Stimulated activated CD4-positive, alpha-beta T cell treated with anti-CD3 and anti-CD28 coated beads, TNF-alpha, amount 100 ng/mL, for 48 hours (primary cell): ENCODE results near the gene AMN.

ENCODE experiments used
- DNase-seq, 3 donors: peaks; one replicate each; pipeline ENCODE4 v3.0.0-alpha.2; 2020; ENCODE audit warnings: low read depth in 3 of 3

AMN gene

DNA sequence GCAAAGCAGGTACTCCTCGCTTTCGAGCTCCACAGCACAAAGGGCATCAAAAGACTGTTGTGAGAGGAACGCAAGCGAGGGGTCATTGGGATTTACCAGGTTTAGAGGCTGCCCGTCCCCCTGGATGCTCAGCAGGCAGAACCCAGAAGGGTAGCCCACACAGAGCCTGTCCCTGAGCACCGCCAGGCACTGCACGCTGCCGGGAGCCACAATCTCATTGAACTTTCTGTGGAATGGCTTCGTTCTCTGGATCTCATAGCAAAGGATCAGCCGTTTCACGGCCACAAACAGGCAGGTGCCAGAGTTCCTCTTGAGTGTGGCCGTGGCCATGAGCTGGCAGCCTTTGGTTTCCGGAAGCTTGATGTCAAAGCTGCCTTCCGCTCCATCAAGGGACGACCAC is 21.5 kb downstream of the AMN start:
- DNase-seq = no peak

DNA sequence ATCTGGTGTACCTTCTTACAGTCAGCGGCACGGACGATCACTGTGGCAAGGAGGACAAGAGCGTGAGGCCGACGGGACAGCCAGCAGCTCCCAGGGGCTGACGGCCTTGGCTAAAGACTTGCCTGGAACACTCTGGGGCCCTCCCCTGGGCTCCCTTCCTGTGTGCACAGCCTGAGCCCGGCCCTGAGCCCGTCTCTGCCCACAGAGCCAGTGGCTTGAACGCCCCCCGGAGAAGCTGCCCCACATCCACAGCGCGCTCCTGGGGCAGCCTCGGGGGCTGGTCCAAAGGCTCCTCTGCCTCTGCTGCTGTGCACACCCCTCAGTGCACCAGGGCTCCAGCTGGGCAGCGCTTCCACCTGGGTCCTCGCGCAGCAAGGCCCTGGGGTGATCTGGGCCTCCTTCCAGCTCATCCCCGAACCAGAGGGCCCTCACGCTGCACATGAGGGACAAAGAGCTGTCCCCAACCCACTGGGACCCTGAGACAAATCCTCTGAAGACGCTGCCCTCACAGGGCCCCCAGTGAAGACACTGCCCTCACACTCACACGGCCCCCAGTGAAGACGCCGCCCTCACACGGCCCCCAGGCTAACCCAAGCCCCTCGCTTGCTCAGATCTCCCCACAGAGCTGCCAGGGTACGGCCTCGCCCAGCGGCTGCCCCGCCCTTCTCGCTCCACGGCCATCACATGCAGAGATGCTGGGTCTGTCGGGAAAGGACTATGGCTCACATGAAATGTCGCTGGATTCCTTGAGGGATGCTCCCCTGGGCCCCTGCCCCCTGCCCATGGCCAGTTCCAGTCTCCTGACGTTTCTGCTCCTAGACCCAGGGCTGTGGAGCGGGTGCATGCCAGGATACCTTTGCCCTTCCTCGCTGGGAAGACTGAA is 22.2 kb downstream of the AMN start:
- no peak for DNase-seq

DNA sequence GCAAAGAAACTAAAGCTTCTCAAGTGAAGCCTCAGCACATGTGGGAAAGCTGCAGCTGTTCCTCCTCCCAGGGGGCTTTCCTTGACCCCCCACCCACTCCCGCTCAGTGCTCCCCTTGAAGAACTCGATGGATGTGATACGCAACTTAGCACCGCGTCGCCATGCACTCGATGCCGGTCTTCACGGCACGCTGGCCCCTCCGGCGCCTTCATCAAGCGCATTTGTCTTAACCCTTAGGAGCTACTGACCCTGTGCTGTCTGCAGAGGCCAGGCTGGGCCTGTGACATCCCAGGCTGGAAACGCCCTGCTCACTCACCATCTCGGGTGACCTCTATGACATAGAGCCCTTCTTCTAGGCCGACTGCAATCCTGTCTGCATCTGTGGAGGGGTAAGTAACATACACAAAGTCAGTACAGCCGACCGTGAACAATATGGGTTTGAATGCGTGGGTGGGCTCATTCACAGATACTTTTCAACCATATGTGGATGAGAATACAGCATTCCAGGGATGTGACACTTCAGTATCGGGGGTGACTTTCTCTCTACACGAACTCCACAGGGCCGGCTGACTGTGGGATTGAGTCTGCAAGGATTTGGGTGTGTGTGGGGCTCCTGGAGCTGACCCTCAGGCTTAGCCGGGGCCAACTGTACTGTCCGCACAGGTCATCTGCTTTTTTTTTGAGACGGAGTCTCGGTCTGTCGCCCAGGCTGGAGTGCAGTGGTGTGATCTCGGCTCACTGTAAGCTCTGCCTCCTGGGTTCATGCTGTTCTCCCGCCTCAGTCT is 23.1 kb downstream of the AMN start:
- DNase-seq = no peak

DNA sequence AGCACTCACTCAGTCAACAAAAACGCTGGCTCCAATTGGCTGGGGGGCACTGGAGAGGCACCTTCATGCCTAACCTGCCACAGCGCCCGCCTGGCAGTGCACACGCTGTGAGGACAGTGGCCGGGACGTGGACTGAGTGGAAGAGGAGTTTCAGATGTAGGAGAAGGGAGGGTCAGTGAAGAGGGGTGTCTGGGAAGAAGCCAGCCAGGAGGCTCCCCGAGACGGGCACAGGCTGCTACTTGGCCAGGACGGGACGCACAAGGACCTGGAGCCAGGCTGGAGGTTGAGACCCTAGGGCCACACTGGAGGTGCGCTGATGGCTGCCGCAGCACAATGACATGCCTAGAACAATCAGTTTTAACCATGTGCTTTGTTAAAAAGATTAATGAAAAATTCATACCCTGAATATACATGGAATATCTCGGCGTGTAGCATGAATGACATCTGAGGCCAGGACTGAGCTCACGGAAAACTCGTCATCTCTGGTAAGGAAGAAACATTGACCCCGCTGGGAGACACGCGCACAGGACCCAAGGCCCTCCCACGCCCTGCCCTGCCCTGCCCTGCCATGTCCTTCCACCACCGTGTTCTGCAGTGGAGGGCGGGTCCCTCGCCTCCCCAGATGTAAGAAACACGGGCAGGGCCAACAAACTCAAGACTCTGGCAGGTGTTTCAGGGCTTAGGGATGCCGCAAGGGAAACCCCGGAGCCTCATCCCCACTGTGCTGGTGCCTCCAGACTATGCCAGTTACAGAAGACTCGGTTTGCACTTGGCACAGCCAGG is 25.0 kb downstream of the AMN start:
- DNase-seq = no peak

DNA sequence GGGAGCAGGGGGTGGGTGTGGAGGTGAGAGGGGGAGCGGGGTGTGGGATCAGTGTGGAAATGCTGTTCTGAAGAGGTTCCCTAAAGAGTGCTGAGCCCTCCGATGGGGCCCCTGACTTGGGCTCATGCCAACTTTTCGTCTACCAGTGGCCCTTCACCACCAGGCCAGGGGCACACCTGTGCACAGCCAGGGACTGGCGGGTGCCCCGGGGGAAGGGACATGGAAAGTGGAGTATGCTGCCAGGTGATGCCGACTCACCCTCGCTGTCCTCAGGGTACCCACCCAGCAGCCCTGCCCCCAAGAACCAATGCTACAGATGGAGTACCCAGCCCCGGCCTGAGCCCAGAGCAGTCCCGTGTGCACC is 26.2 kb downstream of the AMN start:
- DNase-seq = no peak

DNA sequence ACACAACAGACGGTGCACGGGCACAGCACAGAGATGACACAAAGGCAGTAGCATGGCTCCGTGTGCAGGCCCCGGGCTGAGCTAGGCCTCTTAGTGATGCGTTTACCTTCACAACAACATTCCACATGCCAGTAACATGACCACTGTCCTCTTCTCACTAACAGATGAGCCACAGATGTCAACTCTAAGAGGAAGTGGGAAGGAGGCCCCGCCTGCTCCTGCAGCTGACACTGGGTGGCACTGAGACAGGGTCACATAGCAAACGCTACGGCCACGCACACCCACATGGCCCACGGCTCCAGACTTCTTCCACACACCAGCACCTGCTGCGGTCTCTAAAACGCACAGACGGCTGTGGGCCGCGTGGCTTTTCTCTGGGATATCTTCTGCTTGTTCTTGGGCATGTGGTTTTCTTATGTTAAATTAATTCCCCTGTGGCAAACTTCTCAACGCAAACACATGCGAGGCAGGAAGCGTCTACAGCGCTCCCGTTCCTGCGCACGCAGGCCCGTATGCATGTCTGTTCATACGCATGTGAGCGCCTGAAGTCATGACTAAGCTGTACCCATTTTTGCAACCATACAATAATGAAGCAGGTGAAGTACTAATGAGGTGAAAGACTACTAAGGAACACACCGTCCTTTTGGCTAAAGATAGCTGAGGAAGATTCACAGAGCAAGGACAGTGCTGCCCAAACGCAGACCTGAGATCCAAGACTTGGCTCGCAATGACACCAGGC is 26.8 kb downstream of the AMN start:
- DNase-seq = no peak

DNA sequence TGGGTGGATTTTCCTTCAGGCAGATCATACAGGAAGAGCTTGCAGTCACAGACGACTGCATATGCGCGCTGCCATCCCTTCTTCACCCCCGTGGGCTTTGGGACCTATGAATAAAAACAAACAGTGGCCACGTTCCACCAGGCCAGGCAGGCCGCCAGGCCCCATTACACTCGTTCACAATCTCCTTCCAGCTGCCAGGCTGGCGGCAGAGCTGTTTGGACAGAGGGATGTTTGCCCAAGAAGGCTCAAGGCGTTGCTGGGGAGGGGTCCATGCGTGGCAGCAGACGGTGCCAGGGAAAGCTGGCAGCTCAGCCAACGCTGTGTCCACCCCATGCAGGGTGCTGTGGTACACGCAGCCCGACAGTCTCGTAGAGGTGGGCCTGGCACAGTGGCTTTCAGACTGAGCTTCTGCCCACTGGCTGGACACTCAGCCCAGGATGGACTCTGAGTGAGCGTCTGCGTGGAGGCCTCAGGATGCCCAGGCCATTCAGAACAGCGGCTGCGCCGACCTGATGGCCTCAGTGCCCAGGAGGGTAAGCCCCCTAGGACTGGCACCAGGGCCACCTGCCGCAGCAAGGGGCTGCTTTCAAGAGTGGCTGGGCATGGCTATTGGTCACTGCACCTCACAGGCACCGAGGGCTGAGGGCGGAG is 27.5 kb downstream of the AMN start:
- no peak for DNase-seq

DNA sequence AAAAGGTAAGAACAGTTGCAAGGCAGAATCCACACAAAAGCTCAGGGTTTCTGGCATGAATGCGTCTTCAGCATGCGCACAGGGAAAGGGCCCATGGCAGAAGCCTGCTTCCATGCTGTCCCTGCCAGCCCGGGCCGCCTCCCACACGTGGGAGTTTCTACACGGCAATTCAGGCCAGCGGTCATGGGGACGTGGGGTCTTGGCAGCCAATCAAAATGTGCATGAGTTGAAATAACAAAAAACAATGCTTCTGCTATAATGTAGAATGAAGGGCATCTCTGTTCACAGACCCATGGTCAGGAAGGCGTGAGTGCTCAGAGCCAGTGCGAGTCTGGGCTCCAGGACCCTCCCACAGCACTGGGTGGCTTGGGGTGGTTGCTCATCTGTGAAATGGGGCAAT is 28.6 kb downstream of the AMN start:
- no peak for DNase-seq

DNA sequence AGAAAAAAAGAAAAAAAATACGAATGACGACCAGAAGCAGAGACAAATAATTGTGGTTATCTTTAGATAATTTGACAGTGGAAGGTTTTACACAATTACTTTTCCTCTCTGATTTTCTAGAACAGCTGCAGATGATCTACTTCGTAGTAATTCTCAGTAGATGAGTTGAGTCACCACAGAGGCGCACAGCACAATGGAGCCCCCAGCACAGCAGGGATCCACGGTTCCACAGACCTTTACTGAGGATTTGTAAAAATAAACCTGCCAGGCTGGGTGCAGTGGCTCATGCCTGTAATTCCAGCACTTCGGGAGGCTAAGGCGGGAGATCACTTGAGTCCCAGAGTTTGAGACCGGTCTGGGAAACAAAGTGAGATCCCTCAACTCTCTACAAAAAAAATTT is 29.3 kb downstream of the AMN start:
- no peak for DNase-seq

DNA sequence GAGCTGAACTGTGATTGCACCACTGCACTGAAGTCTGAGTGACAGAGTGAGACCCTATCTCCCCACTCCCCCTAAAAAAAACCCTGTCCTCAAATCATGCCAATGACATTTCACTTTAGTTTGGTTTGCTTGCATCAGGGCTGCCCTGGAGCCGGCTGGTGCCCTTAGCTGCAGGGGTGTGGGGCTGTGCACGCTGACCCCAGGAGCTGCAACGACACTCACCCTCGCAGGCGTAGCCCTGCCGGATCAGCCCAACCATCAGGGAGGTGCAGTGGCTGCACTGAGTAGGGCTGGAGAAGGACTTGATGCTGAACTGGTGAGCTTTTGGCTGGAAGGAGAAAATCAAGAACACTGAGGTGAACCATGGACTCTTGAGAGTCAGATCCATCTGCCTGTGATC is 29.8 kb downstream of the AMN start:
- no peak for DNase-seq

DNA sequence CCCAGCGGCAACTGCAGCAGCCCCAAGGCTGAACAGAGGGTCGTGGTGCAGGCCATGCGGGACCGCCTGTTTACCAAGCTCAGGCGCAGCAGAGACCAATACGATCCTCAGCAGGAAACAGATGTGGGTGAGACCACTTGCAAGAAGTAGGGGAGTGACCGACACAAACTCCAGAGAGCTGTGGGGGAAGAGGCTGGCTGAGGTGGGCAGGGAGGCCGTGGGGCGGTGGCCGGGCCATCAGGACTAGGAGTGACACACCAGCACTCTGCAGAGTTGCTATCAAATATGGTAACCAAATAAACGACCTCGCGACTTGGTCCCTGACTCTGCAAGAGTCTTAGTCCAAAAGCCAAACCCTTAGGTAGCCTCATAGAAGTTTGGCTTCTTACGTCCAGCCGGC is 30.6 kb downstream of the AMN start:
- no peak for DNase-seq

DNA sequence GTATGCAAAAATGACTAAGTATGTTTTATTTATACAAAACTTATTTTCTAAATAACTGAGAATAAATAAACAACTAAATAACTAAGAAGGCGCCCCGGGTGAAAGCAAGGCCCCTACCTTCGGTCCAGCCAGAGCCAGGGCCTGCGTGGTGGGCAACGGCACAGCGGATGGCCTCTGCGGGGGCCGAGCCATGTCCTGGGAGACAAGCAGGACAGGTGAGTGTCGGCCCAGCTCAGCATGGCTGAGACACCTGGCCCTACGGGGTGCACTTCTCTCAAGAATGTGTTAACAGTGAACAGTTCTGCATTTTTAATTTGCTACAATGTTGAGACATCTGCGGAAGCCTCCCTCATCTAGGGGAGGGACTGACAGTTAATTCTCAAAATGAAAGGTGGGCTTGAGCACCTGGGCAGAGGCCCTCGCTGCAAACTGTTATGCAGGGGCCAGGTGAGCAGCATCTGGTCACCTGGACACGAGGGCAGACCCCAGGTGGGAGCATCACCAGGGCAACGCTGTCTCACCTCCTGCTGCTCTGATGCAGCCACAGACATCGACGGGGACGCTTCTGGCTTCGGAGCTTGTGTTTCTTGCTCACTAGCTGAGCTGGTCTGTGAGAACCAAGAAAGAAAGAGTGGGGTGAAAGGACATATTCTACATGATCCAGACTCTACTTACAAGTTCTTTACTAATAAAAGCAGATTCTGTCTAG is 31.8 kb downstream of the AMN start:
- DNase-seq = no peak

DNA sequence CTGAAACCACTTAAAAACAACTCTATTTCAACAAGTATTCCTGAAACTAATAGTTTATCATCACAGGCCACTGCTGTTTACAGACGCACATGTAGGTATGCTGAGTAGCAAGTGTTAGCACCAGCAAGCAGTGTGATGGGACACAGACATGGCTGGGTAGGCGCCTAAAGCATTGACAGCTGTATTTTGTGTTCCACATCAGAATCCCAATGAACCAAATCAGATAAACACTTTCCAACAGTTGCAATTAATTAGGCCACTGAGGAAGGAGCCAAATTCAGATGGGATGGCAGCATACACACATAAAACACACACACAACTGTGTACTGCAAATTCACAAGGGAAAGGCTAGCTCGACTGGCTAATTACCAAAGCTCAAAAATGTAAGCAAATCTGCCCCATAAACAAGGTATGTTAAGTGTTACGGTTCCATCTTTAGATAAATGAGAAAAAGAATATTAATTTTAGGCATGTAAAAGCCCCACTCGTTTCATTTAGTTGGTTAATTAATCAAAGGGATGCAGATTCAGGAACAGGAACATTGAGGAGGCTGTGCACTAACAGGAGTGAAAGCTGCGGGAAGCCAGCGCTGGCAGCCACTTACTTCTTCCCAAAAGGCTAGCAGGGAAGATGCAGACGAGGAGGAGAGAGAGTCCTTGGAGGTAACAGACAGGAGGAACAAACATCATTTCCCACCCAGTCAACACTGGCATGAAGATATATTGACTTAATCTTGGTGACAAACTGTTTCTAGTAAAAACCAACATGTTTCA is 33.4 kb downstream of the AMN start:
- no peak for DNase-seq

DNA sequence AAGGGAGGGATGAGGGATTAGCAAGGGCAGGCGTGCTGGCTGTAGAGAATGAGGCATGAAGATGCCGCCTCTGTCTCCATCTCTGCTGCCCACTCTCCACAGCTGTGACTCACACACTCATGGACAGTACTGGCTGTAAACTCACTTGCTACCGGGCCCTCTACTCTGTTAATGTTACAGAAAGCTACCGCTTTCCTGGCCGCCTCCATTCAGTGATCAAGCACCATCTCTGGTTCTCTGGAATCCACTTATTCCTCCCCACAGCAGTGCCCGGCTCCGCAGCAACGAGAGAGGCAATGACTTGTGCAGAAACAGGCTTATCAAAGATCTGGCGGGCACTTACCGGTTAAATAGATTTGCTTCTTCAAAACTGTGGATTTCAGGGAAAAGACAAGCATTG is 34.8 kb downstream of the AMN start:
- no peak for DNase-seq

DNA sequence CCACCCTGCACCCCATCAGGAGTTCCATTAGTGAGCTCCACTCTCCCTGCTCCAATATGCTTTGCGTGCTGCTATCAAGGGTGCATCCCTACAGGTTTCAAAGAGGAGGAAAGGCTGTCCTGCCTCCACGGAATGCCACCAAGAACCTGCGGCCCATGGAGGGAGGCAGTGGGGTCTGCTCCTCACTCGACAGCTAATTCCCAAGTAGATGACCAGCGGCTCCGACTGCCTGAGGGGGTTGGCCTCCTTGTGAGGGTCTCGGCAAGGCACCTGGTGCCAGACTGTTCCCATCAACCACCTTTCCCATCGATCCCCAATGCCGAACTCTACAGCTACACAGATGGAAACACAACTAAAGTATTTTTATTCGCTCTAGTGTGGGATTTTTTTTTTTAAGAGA is 36.0 kb downstream of the AMN start:
- no peak for DNase-seq

DNA sequence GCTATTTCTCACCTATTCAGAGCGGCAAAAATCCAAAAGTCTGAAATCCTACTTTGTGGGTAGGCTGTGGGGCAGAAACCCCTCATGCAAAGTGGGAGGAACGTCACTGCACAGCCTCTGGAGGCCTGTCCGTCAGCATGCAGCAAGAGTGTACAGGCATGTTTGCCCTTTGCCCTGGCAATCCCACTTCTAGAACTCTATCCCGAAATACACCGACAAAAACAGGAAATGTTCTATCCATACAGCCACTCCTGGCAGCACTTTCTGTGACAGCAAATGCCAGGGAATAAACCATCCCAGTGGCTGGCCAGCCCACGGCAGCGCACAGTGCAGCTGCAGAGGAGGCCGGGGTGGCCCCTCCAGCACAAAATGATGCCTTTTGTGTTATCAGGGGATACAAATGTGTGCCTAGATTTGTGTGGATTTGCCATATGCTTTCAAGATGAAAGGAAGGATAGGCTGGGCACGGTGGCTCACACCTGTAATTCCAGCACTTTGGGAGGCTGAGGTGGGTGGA is 39.7 kb downstream of the AMN start:
- DNase-seq = no peak

DNA sequence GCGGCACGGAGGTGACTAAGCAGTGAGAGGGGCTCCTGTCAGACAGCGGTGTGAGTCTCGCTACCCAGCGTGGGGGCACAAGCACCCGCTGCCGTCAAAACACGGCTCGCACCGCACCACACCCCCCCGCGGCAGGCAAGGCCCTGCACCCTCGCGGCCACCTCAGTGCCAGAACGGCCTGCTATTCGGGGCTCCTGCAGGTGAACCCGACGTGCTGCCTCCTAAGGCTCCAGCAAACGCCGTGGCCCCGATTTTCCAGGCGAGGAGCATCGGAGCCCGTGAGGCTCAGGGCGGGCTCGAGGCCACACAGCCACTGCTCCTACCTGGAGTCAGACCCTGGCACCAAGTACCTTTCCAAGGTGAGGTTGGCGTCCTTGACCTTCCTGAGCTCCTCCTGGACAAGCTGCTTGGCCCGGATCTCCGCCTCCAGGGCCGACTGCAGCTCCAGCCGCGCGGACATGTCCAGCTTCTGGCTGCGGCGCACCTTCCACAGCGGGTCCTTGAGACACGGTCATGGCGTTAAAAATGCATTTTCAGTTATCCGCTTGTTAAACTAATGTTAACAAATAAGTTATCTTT is 41.8 kb downstream of the AMN start:
- no peak for DNase-seq

DNA sequence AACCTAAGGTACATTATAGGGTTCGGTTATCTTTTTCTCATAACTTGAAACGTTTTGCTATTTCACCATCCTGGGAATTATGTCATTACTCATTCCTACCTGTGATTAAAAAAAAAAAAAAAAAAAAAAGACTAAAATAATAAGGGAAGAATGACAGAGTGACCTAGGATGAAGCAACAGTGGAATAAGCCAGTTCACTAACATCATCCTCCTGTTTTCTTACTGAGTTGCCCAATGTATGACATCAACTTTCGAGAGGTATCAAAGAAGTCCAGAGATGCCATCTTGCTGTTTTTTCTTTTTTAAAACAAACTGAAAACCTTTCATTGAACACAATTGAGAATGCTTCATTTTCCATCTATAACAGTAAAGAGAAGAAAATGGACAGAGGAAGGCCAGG is 42.8 kb downstream of the AMN start:
- no peak for DNase-seq

DNA sequence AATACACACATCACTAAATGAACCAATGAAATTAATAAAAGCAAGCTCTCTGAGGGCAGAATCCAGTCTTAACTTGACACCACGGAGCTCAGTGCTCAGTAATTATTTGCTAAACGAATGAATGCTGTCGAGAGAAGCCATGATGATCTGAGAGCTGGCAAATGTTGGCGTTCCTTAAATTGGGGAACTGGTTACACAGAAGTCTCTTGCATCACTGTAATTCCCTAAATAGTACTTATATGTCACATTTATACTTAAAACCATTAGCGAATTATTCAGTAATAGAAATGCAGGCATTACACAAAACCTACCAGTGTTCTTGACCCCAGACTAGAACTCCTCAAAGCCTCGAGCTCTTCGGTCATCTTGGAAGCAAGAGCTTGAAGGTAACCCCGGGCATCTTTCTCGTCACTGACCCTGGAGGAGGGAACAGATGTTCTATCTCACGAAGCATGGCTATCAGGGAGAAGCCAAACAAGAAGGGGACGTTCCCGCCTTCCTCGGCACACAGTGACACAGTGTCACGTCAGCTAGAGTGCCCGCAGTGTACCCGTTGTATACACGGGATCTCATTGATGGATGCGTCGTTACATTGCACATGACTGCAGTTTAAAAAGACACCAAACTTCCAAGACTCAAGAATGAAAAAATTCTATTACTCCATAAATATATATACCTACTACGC is 43.6 kb downstream of the AMN start:
- DNase-seq = no peak
